B cell (primary cell): ENCODE data around the gene COL4A3.

Source experiments
- CTCF ChIP-seq: fragments of 200-600 bp; IDR thresholded peaks from one replicate; pipeline ENCODE4 v1.8.0; 2022; ENCODE audit warnings: antibody characterized with exemption, mild to moderate bottlenecking
- EZH2 ChIP-seq: IDR thresholded peaks from 2 replicates; pipeline ENCODE4 v1.6.1; 2012; ENCODE audit warnings: borderline replicate concordance, low read depth, mild to moderate bottlenecking, moderate library complexity, low read length; ENCODE audit not compliant: insufficient read depth, poor library complexity, severe bottlenecking

GRCh38 chr2:227163998-227164762, at the start of gene COL4A3, which contains the start of gene COL4A4:
- TF ChIP-seq CTCF (no peak), EZH2 (no peak)
